Fibroblast of lung (primary cell): ENCODE measurements around the gene KRTAP16-1. TPM values are rescaled to one million over a fixed set of nuclear protein-coding genes. Genes with fewer than 3 reads are reported as not detected.

ENCODE experiments used
- DNase-seq, 2 donors: peaks; one replicate each; pipeline versions ENCODE4 v3.0.0 to v3.0.0-alpha.2; 2010; ENCODE audit warnings: low read depth in 2 of 2
- H2AFZ ChIP-seq: 2 replicates; pipeline ENCODE4 v1.5.1; 2012; ENCODE audit warnings: low read length, control low read depth, inconsistent platforms
- H3K27ac ChIP-seq: 2 replicates; pipeline ENCODE4 v1.5.1; 2011; ENCODE audit warnings: low read length, control low read depth; ENCODE audit not compliant: insufficient read depth
- H3K27me3 ChIP-seq: 2 replicates; pipeline ENCODE4 v1.5.1; 2011; ENCODE audit warnings: mild to moderate bottlenecking, low read length; ENCODE audit not compliant: control insufficient read depth, insufficient read depth
- H3K36me3 ChIP-seq: 2 replicates; pipeline ENCODE4 v1.5.1; 2011; ENCODE audit warnings: low read length; ENCODE audit not compliant: control insufficient read depth, insufficient read depth
- H3K4me1 ChIP-seq: 2 replicates; pipeline ENCODE4 v1.5.1; 2011; ENCODE audit warnings: low read length; ENCODE audit not compliant: control insufficient read depth, insufficient read depth; ENCODE audit errors: extremely low read depth
- H3K4me2 ChIP-seq: 2 replicates; pipeline ENCODE4 v1.5.1; 2011; ENCODE audit warnings: low read length, control low read depth; ENCODE audit not compliant: insufficient read depth; ENCODE audit errors: extremely low read depth
- H3K4me3 ChIP-seq, 4 experiments: fragments of 200-600 bp in 1 of 4; sonication (generic) in 1 of 4; replicated peaks in 1 of 4; 2 replicates each; pipeline ENCODE4 v1.5.1; 2011 to 2016; ENCODE audit warnings: low read length in 4 of 4, low read depth in 3 of 4, mild to moderate bottlenecking in 3 of 4, control low read depth in 2 of 4, inconsistent platforms in 1 of 4, mixed read lengths in 1 of 4; ENCODE audit not compliant: insufficient read depth in 1 of 4; ENCODE audit errors: control extremely low read depth in 1 of 4
- H3K79me2 ChIP-seq: 2 replicates; pipeline ENCODE4 v1.5.1; 2012; ENCODE audit warnings: mild to moderate bottlenecking, low read length, inconsistent platforms; ENCODE audit not compliant: control insufficient read depth, insufficient read depth
- H3K9ac ChIP-seq: 2 replicates; pipeline ENCODE4 v1.5.1; 2011; ENCODE audit warnings: mild to moderate bottlenecking, low read length, control low read depth; ENCODE audit not compliant: insufficient read depth
- H3K9me3 ChIP-seq: 2 replicates; pipeline ENCODE4 v1.5.1; 2012; ENCODE audit warnings: low read depth, low read length; ENCODE audit not compliant: control insufficient read depth, insufficient read depth
- H4K20me1 ChIP-seq: 2 replicates; pipeline ENCODE4 v1.5.1; 2011; ENCODE audit warnings: low read length; ENCODE audit not compliant: control insufficient read depth, insufficient read depth; ENCODE audit errors: extremely low read depth
- CTCF ChIP-seq, 2 donors: IDR thresholded peaks in 1 of 2; conservative IDR thresholded peaks in 1 of 2; 1 replicate in 1 of 2; 2 replicates in 1 of 2; pipeline ENCODE4 v1.5.1; 2011 to 2012; ENCODE audit warnings: low read length in 2 of 2, control low read depth in 1 of 2, inconsistent platforms in 1 of 2, low read depth in 1 of 2, mild to moderate bottlenecking in 1 of 2
- EZH2 ChIP-seq: IDR thresholded peaks from 2 replicates; pipeline ENCODE4 v1.5.1; 2012; ENCODE audit warnings: low read length, control low read depth, mild to moderate bottlenecking; ENCODE audit errors: missing control alignments
- polyA plus RNA-seq, 2 donors: library from polyadenylated mRNA; depleted of rRNA in 1 of 2; stranded (reverse) in 1 of 2; unstranded in 1 of 2; fragments of >200 nt; gene quantifications; 2 replicates each; pipeline ENCODE4 v1.2.1, GENCODE V29; 2011 to 2012; ENCODE audit warnings: missing spikeins in 1 of 2
- total RNA-seq: library from RNA; depleted of rRNA; stranded (reverse); fragments of >200 nt; gene quantifications from 2 replicates; pipeline ENCODE4 v1.2.1, GENCODE V29; 2014

Gene KRTAP16-1
- total and polyA plus RNA-seq, 2 donors (not counting 1 experiment from before 2014, with no cell fraction given), result not detected

GRCh38 chr17:41315204-41315794, 6.2 kb upstream of the KRTAP16-1 start, which contains the start of gene KRTAP17-1:
Gene KRTAP17-1, minus strand, starts transcription at chr17:41315710. Its CDS starts 60 bp downstream, at chr17:41315650.
- no peaks in the 10 kb centered on the region for H3K9me3 ChIP-seq
- no peak within 1 kb of the TSS for H2AFZ ChIP-seq
- no peaks in the 10 kb centered on the region for H4K20me1 ChIP-seq
- no peak within 1 kb of the TSS for H3K9ac ChIP-seq
- no peak within 1 kb of the TSS for H3K27ac ChIP-seq
- H3K4me1 ChIP-seq, result no peaks in the 10 kb centered on the region
- H3K4me2 ChIP-seq, result no peak within 1 kb of the TSS
- H3K27me3 ChIP-seq, result peaks cover 3% of the 10 kb centered on the region
- no peak for DNase-seq
- TF ChIP-seq CTCF (conservative IDR thresholded peaks at IDR 0.05 in 1 of 2, IDR thresholded peaks at IDR 0.05 in 1 of 2; ENCODE audit: low read depth in 1 of 2, low read length in 2 of 2) (no peak), EZH2 (no peak)
- no peak within 1 kb of the TSS for H3K4me3 ChIP-seq
- no peaks in the 10 kb centered on the region for H3K79me2 ChIP-seq
- no peaks in the 10 kb centered on the region for H3K36me3 ChIP-seq

GRCh38 chr17:41311111-41311510, 2.0 kb upstream of the KRTAP16-1 start:
- Histone ChIP-seq H3K27me3 (peaks cover 12% of the 10 kb centered on the region), H3K36me3 (no peaks in the 10 kb centered on the region), H3K4me3 (no peak overlapping the region), H3K27ac (no peak overlapping the region), H4K20me1 (no peaks in the 10 kb centered on the region), H3K9ac (no peak overlapping the region), H3K4me2 (no peak overlapping the region), H3K9me3 (no peaks in the 10 kb centered on the region), H3K79me2 (no peaks in the 10 kb centered on the region), H3K4me1 (no peaks in the 10 kb centered on the region), H2AFZ (no peak overlapping the region)
- no peak for DNase-seq
- TF ChIP-seq EZH2, result no peak
- no peak for TF ChIP-seq CTCF (conservative IDR thresholded peaks at IDR 0.05 in 1 of 2, IDR thresholded peaks at IDR 0.05 in 1 of 2; ENCODE audit: low read depth in 1 of 2, low read length in 2 of 2)

GRCh38 chr17:41308251-41308917, 725 bp downstream of the KRTAP16-1 start:
- DNase-seq, result no peak
- no peaks in the 10 kb centered on the region for H3K9me3 ChIP-seq
- H3K4me3 ChIP-seq, result no peak overlapping the region
- peaks cover 11% of the 10 kb centered on the region for H3K27me3 ChIP-seq
- no peaks in the 10 kb centered on the region for H4K20me1 ChIP-seq
- no peaks in the 10 kb centered on the region for H3K79me2 ChIP-seq
- H3K4me2 ChIP-seq, result no peak overlapping the region
- no peaks in the 10 kb centered on the region for H3K4me1 ChIP-seq
- no peaks in the 10 kb centered on the region for H3K36me3 ChIP-seq
- no peak for TF ChIP-seq CTCF (conservative IDR thresholded peaks at IDR 0.05 in 1 of 2, IDR thresholded peaks at IDR 0.05 in 1 of 2; ENCODE audit: low read depth in 1 of 2, low read length in 2 of 2)
- TF ChIP-seq EZH2, result no peak
- H3K9ac ChIP-seq, result no peak overlapping the region
- H2AFZ ChIP-seq, result no peak overlapping the region
- H3K27ac ChIP-seq, result no peak overlapping the region
